Thyroid gland (tissue), 4 donors: ENCODE measurements around the gene CFAP410. TPM values are rescaled to one million over a fixed set of nuclear protein-coding genes. Genes with fewer than 3 reads are reported as not detected.

Experiments
- DNase-seq, 2 donors: peaks; one replicate each; pipeline ENCODE4 v3.0.0-alpha.2; 2019
- H3K27ac ChIP-seq, 3 donors: fragments of 200-600 bp; sonication (generic); 1 replicate in 2 of 3; 2 replicates in 1 of 3; pipeline ENCODE4 v1.5.1; 2016 to 2019; ENCODE audit warnings: mild to moderate bottlenecking in 1 of 3, moderate library complexity in 1 of 3
- H3K27me3 ChIP-seq: fragments of 200-600 bp; sonication (generic); one replicate; pipeline ENCODE4 v1.5.1; 2019
- H3K36me3 ChIP-seq, 2 donors: fragments of 200-600 bp; sonication (generic); one replicate each; pipeline ENCODE4 v1.5.1; 2016 to 2019
- H3K4me1 ChIP-seq, 2 donors: fragments of 200-600 bp; sonication (generic); one replicate each; pipeline ENCODE4 v1.5.1; 2017 to 2019
- H3K4me3 ChIP-seq, 3 donors: fragments of 200-600 bp; sonication (generic); replicated peaks in 1 of 3; 1 replicate in 2 of 3; 2 replicates in 1 of 3; pipeline ENCODE4 v1.5.1; 2016; ENCODE audit warnings: mild to moderate bottlenecking in 1 of 3
- H3K9me3 ChIP-seq: fragments of 200-600 bp; sonication (generic); one replicate; pipeline ENCODE4 v1.5.1; 2017
- CTCF ChIP-seq, 6 experiments: fragments of 200-600 bp in 3 of 6; fragments of 450-650 bp in 3 of 6; sonication (generic) in 3 of 6; IDR thresholded peaks; one replicate each; pipeline ENCODE4 v1.5.1; 2016 to 2019; ENCODE audit warnings: antibody characterized with exemption in 6 of 6, mild to moderate bottlenecking in 2 of 6, inconsistent platforms in 1 of 6, moderate library complexity in 1 of 6
- POLR2A ChIP-seq, 2 donors: fragments of 450-650 bp; IDR thresholded peaks; one replicate each; pipeline ENCODE4 v1.6.1; 2017; ENCODE audit warnings: antibody characterized with exemption in 2 of 2, mild to moderate bottlenecking in 2 of 2, moderate library complexity in 1 of 2
- WGBS, 2 donors: methylation state at CpG; one replicate each; pipeline ENCODE4 v1.1.5; 2017; 5-methylcytosine and 5-hydroxymethylcytosine counted together
- intact Hi-C: fragments of 100-400 bp; cut with DNase I; formaldehyde crosslinking; loops from one replicate; pipeline ENCODE4 v1.15.1; 2023
- total RNA-seq, 4 donors: library from RNA; depleted of rRNA; stranded (reverse); fragments of >200 nt; gene quantifications; one replicate each; pipeline ENCODE4 v1.2.3, GENCODE V29; 2016

The CFAP410 gene
- total RNA-seq, 4 donors from 2014 or later, result 55.2 to 93.4 (median 64.1) TPM

- no peak for TF ChIP-seq POLR2A (IDR thresholded peaks at IDR 0.05)
- TF ChIP-seq CTCF (IDR thresholded peaks at IDR 0.05), result no peak
- no peak for DNase-seq
- no peak overlapping the region for H3K27ac ChIP-seq
- 92 to 100% methylated on average over 2 to 5 of the region's 37 CpGs for WGBS, 2 donors
- no peaks in the 10 kb centered on the region for H3K9me3 ChIP-seq
- peaks cover 33 to 48% of the 10 kb centered on the region in 2 donors for H3K36me3 ChIP-seq
- peaks cover 5 to 6% of the 10 kb centered on the region in 2 donors for H3K4me1 ChIP-seq
- no peak overlapping the region for H3K4me3 ChIP-seq
- H3K27me3 ChIP-seq, result no peaks in the 10 kb centered on the region
- intact Hi-C loops, result no loop called here
Measured at GRCh38 chr21:44324106-44324853, 14.9 kb downstream of the CFAP410 start.

DNA sequence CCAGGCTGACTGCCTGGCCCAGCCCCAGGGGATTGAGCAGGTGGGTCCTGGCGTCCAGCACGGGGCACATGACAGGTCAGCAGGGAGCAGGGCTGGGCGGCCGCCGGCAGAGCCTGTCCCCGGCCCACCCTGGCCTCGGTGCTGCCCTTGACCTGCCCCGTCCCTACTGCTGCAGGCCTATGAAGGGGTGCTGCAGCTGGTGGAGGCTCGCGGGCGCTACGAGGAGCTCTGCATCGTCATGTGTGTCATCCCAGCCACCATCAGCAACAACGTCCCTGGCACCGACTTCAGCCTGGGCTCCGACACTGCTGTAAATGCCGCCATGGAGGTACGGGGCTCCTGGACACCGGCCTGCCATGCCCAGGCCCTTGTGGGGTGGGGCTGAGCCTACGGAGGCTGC is 15.6 kb downstream of the CFAP410 start:
- H3K36me3 ChIP-seq, result peaks cover 33 to 48% of the 10 kb centered on the region in 2 donors
- DNase-seq, result no peak

GRCh38 chr21:44322621-44323325 is 16.4 kb downstream of the CFAP410 start:
- no peak overlapping the region for H3K27ac ChIP-seq
- no peaks in the 10 kb centered on the region for H3K9me3 ChIP-seq
- DNase-seq, result no peak
- 92 to 96% methylated on average over 26 to 35 of the region's 38 CpGs for WGBS, 2 donors
- H3K4me1 ChIP-seq, result no peaks in the 10 kb centered on the region
- intact Hi-C loops, result no loop called here
- no peak overlapping the region for H3K4me3 ChIP-seq
- peaks cover 33 to 48% of the 10 kb centered on the region in 2 donors for H3K36me3 ChIP-seq
- H3K27me3 ChIP-seq, result no peaks in the 10 kb centered on the region
- TF ChIP-seq CTCF (IDR thresholded peaks at IDR 0.05) (no peak), POLR2A (IDR thresholded peaks at IDR 0.05) (no peak)

More for the DNA sequence above, 15.6 kb downstream of the CFAP410 start:
- H3K4me1 ChIP-seq, result peaks cover 0 to under 1% of the 10 kb centered on the region in 2 donors
- H3K27ac ChIP-seq, result no peak overlapping the region
- H3K9me3 ChIP-seq, result no peaks in the 10 kb centered on the region
- 92 to 98% methylated on average over 9 of the region's 20 CpGs for WGBS, 2 donors
- no peaks in the 10 kb centered on the region for H3K27me3 ChIP-seq
- intact Hi-C loops, result no loop called here
- TF ChIP-seq CTCF (IDR thresholded peaks at IDR 0.05) (no peak), POLR2A (IDR thresholded peaks at IDR 0.05) (no peak)
- no peak overlapping the region for H3K4me3 ChIP-seq

DNA sequence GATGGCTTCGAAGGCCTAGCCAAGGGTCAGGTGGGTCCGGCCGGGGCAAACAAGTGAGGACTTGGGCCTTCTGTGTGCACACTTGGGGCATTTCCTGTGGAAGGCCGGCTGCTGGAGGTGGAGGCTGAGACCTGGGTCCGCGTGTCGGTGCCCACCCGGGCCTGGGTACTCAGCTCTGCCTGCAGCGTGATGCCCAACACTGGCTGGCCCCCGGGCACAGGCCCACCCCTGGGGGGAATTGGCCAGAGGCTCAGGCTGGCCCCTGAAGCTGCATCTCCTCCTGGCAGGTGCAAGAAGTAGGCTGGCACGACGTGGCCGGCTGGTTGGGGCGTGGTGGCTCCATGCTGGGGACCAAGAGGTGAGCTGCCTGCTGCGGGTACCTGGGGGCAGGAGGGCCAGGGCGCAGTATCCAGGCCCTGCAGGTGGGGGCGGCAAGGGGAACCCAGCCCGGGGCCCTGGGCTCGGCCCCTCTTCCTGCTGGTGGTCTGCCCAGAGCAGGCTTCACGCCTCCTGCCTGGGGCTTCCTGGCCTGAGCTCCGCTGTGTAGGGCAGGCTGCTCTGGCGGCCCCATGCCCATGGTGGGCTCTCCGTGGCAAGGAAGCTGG is 17.2 kb downstream of the CFAP410 start:
- Histone ChIP-seq H3K4me3 (no peak overlapping the region), H3K27me3 (no peaks in the 10 kb centered on the region), H3K9me3 (no peaks in the 10 kb centered on the region), H3K27ac (no peak overlapping the region), H3K36me3 (peaks cover 34 to 43% of the 10 kb centered on the region in 2 donors), H3K4me1 (no peaks in the 10 kb centered on the region)
- WGBS, 2 donors, result 99 to 100% methylated on average over 11 of the region's 23 CpGs
- TF ChIP-seq CTCF (IDR thresholded peaks at IDR 0.05) (no peak), POLR2A (IDR thresholded peaks at IDR 0.05) (no peak)
- DNase-seq, result no peak
- intact Hi-C loops, result no loop called here
